Nucleus accumbens (tissue), 56 donors: ENCODE measurements around the gene GYG1.

Experiments
- DNase-seq, 56 donors: peaks; one replicate each; lab custom pipeline; 2025; lab: John Stamatoyannopoulos, UW

The GYG1 gene

GRCh38 chr3:148991219-148992026 is at the start of gene GYG1:
GYG1 (plus strand) TSS chr3:148991540; CDS start chr3:148991641, 101 bp downstream.
- peak; percentile 19 to 86 (median 64) for DNase-seq

- DNase-seq, result peak in 9 of 56 donors; percentile 8 to 56 (median 17)
Measured at GRCh38 chr3:148943506-148944205, 47.7 kb upstream of the GYG1 start.

- no peak for DNase-seq
Measured at GRCh38 chr3:148945116-148945515, 46.2 kb upstream of the GYG1 start.

- DNase-seq, result no peak
Measured at GRCh38 chr3:148948913-148949657, 42.3 kb upstream of the GYG1 start.

- DNase-seq, result no peak
Measured at GRCh38 chr3:148950806-148951205, 40.5 kb upstream of the GYG1 start.

GRCh38 chr3:148951599-148952361 is 39.6 kb upstream of the GYG1 start:
- DNase-seq, result no peak

- DNase-seq, result no peak
Measured at GRCh38 chr3:148953094-148953493, 38.2 kb upstream of the GYG1 start.

- no peak for DNase-seq
Measured at GRCh38 chr3:148954981-148955380, 36.4 kb upstream of the GYG1 start.

- peak in 8 of 56 donors; percentile 8 to 49 (median 20) for DNase-seq
Measured at GRCh38 chr3:148955544-148956346, 35.6 kb upstream of the GYG1 start.

- DNase-seq, result no peak
Measured at GRCh38 chr3:148957586-148957985, 33.8 kb upstream of the GYG1 start.

- DNase-seq, result no peak
Measured at GRCh38 chr3:148958696-148959095, 32.6 kb upstream of the GYG1 start.

GRCh38 chr3:148962513-148962912 is 28.8 kb upstream of the GYG1 start:
- DNase-seq, result no peak

- no peak for DNase-seq
Measured at GRCh38 chr3:148964809-148965208, 26.5 kb upstream of the GYG1 start.

- no peak for DNase-seq
Measured at GRCh38 chr3:148968321-148968720, 23.0 kb upstream of the GYG1 start.

GRCh38 chr3:148970271-148970670 is 21.1 kb upstream of the GYG1 start:
- no peak for DNase-seq

GRCh38 chr3:148971401-148972163 is 19.8 kb upstream of the GYG1 start:
- peak in 2 of 56 donors; percentile 9 to 26 for DNase-seq

GRCh38 chr3:148974726-148975125 is 16.6 kb upstream of the GYG1 start:
- no peak for DNase-seq

GRCh38 chr3:148975248-148975647 is 16.1 kb upstream of the GYG1 start:
- no peak for DNase-seq

- DNase-seq, result no peak
Measured at GRCh38 chr3:148975696-148976095, 15.6 kb upstream of the GYG1 start.
